Bronchial epithelial cell (primary cell): ENCODE data around the gene INTS1. TPM values are rescaled to one million over a fixed set of nuclear protein-coding genes. Genes with fewer than 3 reads are reported as not detected.
"Not testable (repeated sequence)": the region's sequence is repeated elsewhere in the genome, so short reads cannot be mapped to it uniquely, and the experiment has no call there.

Source experiments
- DNase-seq: peaks from one replicate; pipeline ENCODE4 v3.0.0-alpha.2; 2010; ENCODE audit warnings: low read depth
- FAIRE-seq: peaks from 2 replicates; lab custom pipeline; 2011; peaks lifted over from hg19 to GRCh38; lab: Jason Lieb, UNC
- H3K27me3 ChIP-seq: 2 replicates; pipeline ENCODE4 v1.5.1; 2011; ENCODE audit warnings: low read length; ENCODE audit not compliant: control insufficient read depth, insufficient read depth
- H3K36me3 ChIP-seq: 2 replicates; pipeline ENCODE4 v1.5.1; 2011; ENCODE audit warnings: low read length; ENCODE audit not compliant: control insufficient read depth, insufficient read depth
- H3K4me3 ChIP-seq: 2 replicates; pipeline ENCODE4 v1.5.1; 2011; ENCODE audit warnings: mild to moderate bottlenecking, low read depth, low read length, control low read depth
- CTCF ChIP-seq: IDR thresholded peaks from 2 replicates; pipeline ENCODE4 v1.5.1; 2011; ENCODE audit warnings: mild to moderate bottlenecking, moderate library complexity, low read length, control low read depth, inconsistent platforms; ENCODE audit not compliant: insufficient read depth, severe bottlenecking
- total RNA-seq: library from RNA; depleted of rRNA; stranded (reverse); fragments of >200 nt; gene quantifications from 2 replicates; pipeline ENCODE4 v1.2.1, GENCODE V29; 2014

The INTS1 gene
- total RNA-seq, 1 donor from 2014 or later, result 18.7 TPM

- no peak for FAIRE-seq
- Histone ChIP-seq H3K4me3 (no peak overlapping the region), H3K36me3 (no peaks in the 10 kb centered on the region), H3K27me3 (no peaks in the 10 kb centered on the region)
- no peak for DNase-seq
- no peak for TF ChIP-seq CTCF
Observed at GRCh38 chr7:1526271-1526754, 22.1 kb upstream of the INTS1 start.

- Histone ChIP-seq H3K4me3 (no peak overlapping the region), H3K27me3 (no peaks in the 10 kb centered on the region), H3K36me3 (no peaks in the 10 kb centered on the region)
- DNase-seq (no peak), FAIRE-seq (no peak)
- no peak for TF ChIP-seq CTCF
Observed at GRCh38 chr7:1525409-1525808, 21.2 kb upstream of the INTS1 start.

- no peak for DNase-seq
- FAIRE-seq, result no peak
- TF ChIP-seq CTCF, result no peak
- Histone ChIP-seq H3K4me3 (no peak overlapping the region), H3K27me3 (no peaks in the 10 kb centered on the region), H3K36me3 (no peaks in the 10 kb centered on the region)
Observed at GRCh38 chr7:1523844-1524243, 19.7 kb upstream of the INTS1 start.

- no peak overlapping the region for H3K4me3 ChIP-seq
- no peaks in the 10 kb centered on the region for H3K27me3 ChIP-seq
- no peaks in the 10 kb centered on the region for H3K36me3 ChIP-seq
- no peak for TF ChIP-seq CTCF
- DNase-seq (no peak), FAIRE-seq (no peak)
Observed at GRCh38 chr7:1523208-1523607, 19.0 kb upstream of the INTS1 start.

GRCh38 chr7:1521456-1521855 is 17.3 kb upstream of the INTS1 start:
- FAIRE-seq (no peak), DNase-seq (no peak)
- Histone ChIP-seq H3K27me3 (no peaks in the 10 kb centered on the region), H3K4me3 (no peak overlapping the region), H3K36me3 (no peaks in the 10 kb centered on the region)
- TF ChIP-seq CTCF, result no peak

GRCh38 chr7:1520539-1521234 is 16.5 kb upstream of the INTS1 start:
- TF ChIP-seq CTCF, result no peak
- no peaks in the 10 kb centered on the region for H3K27me3 ChIP-seq
- H3K4me3 ChIP-seq, result no peak overlapping the region
- FAIRE-seq, result no peak
- H3K36me3 ChIP-seq, result no peaks in the 10 kb centered on the region
- DNase-seq, result peak; percentile 15

- H3K36me3 ChIP-seq, FAIRE-seq, H3K27me3 ChIP-seq, DNase-seq, H3K4me3 ChIP-seq: not testable (repeated sequence)
Observed at GRCh38 chr7:1519322-1519922, 15.2 kb upstream of the INTS1 start.
